Body of pancreas (tissue), 4 donors: ENCODE measurements around the gene MGLL. TPM values are rescaled to one million over a fixed set of nuclear protein-coding genes. Genes with fewer than 3 reads are reported as not detected.

ENCODE experiments used
- ATAC-seq: fragments of 150-250 bp; one replicate; pipeline ENCODE4 v1.9.1; 2016
- DNase-seq, 4 donors: peaks; one replicate each; pipeline ENCODE4 v3.0.0-alpha.2; 2019
- H3K27ac ChIP-seq, 4 donors: fragments of 200-600 bp; sonication (generic); 1 replicate in 3 of 4; 2 replicates in 1 of 4; pipeline versions ENCODE4 v1.5.1 to v1.6.1; 2016 to 2019; ENCODE audit warnings: mild to moderate bottlenecking in 1 of 4, mixed read lengths in 1 of 4, moderate library complexity in 1 of 4
- H3K27me3 ChIP-seq, 2 donors: fragments of 200-600 bp; sonication (generic); one replicate each; pipeline ENCODE4 v1.6.0; 2016; ENCODE audit warnings: mild to moderate bottlenecking in 1 of 2
- H3K36me3 ChIP-seq, 2 donors: fragments of 200-600 bp; sonication (generic); replicated peaks in 1 of 2; 2 replicates each; pipeline ENCODE4 v1.5.1; 2016; ENCODE audit warnings: low read depth in 2 of 2; ENCODE audit not compliant: insufficient read depth in 1 of 2
- H3K4me1 ChIP-seq: fragments of 200-600 bp; sonication (generic); one replicate; pipeline ENCODE4 v1.6.0; 2016
- H3K4me3 ChIP-seq, 2 donors: fragments of 200-600 bp; sonication (generic); 1 replicate in 1 of 2; 2 replicates in 1 of 2; pipeline ENCODE4 v1.5.1; 2016 to 2019
- H3K9me3 ChIP-seq, 3 donors: fragments of 200-600 bp; sonication (generic); 1 replicate in 2 of 3; 2 replicates in 1 of 3; pipeline ENCODE4 v1.5.1; 2016
- POLR2A ChIP-seq, 3 donors: fragments of 450-650 bp; IDR thresholded peaks; one replicate each; pipeline ENCODE4 v1.6.1; 2016; ENCODE audit warnings: antibody characterized with exemption in 3 of 3, mild to moderate bottlenecking in 2 of 3
- WGBS, 2 donors: methylation state at CpG; one replicate each; pipeline ENCODE4 v1.1.5; 2017; 5-methylcytosine and 5-hydroxymethylcytosine counted together
- intact Hi-C: fragments of 100-400 bp; cut with DNase I; formaldehyde crosslinking; loops from one replicate; pipeline ENCODE4 v1.15.1; 2023
- total RNA-seq, 2 donors: library from RNA; depleted of rRNA; stranded (reverse); fragments of >200 nt; gene quantifications; one replicate each; pipeline ENCODE4 v1.1.0, GENCODE V29; 2016
- TF ChIP-seq, protein P1 (sequence below), 7 experiments: fragments of 450-650 bp in 4 of 7; fragments of 200-600 bp in 3 of 7; sonication (generic) in 3 of 7; IDR thresholded peaks; one replicate each; pipeline ENCODE4 v1.5.1; 2016 to 2019; ENCODE audit warnings: antibody characterized with exemption in 7 of 7

Gene MGLL
- total RNA-seq, 2 donors from 2014 or later: 14.8 to 20.2 TPM

DNA sequence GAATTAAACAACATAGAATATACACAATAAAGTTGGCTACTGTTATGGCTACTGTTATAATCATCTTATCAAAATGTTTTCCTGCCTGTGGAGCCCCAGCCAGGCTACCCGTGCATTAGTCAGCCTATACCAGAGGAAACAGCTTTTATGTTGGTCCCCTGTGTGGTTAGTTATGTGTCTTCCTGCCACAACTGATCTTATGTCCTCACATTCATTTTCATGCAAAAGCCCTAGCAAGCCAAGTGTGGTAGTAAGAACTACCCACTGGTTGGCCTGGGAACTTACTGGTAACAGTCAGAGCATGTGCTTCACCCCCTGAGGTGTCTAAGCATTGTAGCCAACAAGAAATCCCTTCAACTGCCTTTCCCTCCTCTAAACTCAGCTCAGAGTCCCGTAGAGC is 21.8 kb downstream of the MGLL start:
- no peaks in the 10 kb centered on the region for H3K4me1 ChIP-seq
- no peaks in the 10 kb centered on the region for H3K9me3 ChIP-seq
- H3K4me3 ChIP-seq: no peak overlapping the region
- DNase-seq (no peak), ATAC-seq (no peak)
- no peak overlapping the region for H3K27ac ChIP-seq
- intact Hi-C loops: no loop called here
- no peak for TF ChIP-seq POLR2A (IDR thresholded peaks at IDR 0.05)
- TF ChIP-seq, protein P1, sequence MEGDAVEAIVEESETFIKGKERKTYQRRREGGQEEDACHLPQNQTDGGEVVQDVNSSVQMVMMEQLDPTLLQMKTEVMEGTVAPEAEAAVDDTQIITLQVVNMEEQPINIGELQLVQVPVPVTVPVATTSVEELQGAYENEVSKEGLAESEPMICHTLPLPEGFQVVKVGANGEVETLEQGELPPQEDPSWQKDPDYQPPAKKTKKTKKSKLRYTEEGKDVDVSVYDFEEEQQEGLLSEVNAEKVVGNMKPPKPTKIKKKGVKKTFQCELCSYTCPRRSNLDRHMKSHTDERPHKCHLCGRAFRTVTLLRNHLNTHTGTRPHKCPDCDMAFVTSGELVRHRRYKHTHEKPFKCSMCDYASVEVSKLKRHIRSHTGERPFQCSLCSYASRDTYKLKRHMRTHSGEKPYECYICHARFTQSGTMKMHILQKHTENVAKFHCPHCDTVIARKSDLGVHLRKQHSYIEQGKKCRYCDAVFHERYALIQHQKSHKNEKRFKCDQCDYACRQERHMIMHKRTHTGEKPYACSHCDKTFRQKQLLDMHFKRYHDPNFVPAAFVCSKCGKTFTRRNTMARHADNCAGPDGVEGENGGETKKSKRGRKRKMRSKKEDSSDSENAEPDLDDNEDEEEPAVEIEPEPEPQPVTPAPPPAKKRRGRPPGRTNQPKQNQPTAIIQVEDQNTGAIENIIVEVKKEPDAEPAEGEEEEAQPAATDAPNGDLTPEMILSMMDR (IDR thresholded peaks at IDR 0.05): no peak
- no peaks in the 10 kb centered on the region for H3K27me3 ChIP-seq
- 70 to 92% methylated on average over 2 of the region's 2 CpGs for WGBS, 2 donors
- H3K36me3 ChIP-seq: no peaks in the 10 kb centered on the region

DNA sequence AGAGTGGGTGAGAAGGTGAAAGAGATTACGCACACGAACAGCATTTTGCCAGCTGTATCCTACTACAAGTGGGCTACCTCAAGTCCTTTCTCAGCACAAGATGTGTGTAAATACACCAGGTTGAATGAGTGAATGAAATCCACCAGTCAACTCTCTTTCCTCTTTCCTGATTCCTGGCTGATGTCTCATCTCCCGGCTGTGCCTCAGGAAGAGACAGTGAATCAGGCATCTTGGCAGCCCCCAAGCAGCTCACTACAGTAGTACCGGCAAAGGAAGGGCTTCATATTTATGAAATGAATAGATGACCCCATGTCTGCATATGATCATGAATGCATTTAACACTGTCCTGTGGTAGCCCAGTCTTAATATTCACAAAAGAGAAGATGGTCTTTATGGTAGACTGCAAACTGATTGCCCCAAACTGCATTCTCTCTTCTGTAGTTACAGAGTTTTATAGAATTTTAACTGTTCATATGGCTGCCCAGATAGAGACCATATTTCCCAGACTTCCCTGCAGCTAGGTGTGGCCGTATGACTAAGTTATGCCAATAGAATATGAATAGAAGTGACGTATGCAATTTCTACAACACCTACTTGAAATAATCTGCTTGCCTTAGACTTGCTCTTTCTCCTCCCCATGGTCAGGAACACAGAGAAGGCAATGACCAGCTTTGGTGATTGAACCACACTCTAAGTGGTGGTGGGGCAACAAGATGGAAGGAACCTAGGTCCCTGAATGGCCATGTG is 22.7 kb downstream of the MGLL start:
- DNase-seq (no peak), ATAC-seq (no peak)
- 74 to 83% methylated on average over 6 of the region's 6 CpGs for WGBS, 2 donors
- no peak for TF ChIP-seq POLR2A (IDR thresholded peaks at IDR 0.05)
- TF ChIP-seq, protein P1 (IDR thresholded peaks at IDR 0.05): no peak
- H3K4me1 ChIP-seq: no peaks in the 10 kb centered on the region
- no peaks in the 10 kb centered on the region for H3K27me3 ChIP-seq
- no peaks in the 10 kb centered on the region for H3K9me3 ChIP-seq
- intact Hi-C loops: no loop called here
- H3K36me3 ChIP-seq: no peaks in the 10 kb centered on the region
- H3K27ac ChIP-seq: no peak overlapping the region
- no peak overlapping the region for H3K4me3 ChIP-seq

DNA sequence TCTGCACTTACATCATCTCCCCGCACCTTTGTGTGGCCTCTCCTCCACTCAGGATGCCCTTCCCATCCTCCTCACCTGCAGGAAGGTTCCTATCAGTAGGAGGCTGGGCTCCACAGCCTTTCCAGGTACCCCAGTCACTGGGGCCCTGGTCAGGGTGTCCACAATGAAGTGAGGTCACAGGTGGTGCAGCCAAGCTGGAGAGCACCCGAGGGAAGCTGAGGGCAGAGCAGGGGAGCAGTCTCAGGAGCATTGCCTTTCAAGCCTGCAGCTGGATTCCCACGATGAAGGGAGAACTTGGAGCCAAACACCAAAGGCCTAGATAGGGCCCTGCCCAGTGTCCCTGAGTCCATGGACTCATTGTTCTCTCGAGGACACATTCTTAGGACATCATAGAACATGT is 23.6 kb downstream of the MGLL start:
- H3K4me3 ChIP-seq: no peak overlapping the region
- TF ChIP-seq, protein P1 (IDR thresholded peaks at IDR 0.05): no peak
- TF ChIP-seq POLR2A (IDR thresholded peaks at IDR 0.05): no peak
- ATAC-seq: no peak
- no peaks in the 10 kb centered on the region for H3K9me3 ChIP-seq
- no peak for DNase-seq
- 73 to 81% methylated on average over 2 to 4 of the region's 4 CpGs for WGBS, 2 donors
- H3K4me1 ChIP-seq: no peaks in the 10 kb centered on the region
- intact Hi-C loops: no loop called here
- H3K27me3 ChIP-seq: no peaks in the 10 kb centered on the region
- no peaks in the 10 kb centered on the region for H3K36me3 ChIP-seq
- H3K27ac ChIP-seq: no peak overlapping the region

DNA sequence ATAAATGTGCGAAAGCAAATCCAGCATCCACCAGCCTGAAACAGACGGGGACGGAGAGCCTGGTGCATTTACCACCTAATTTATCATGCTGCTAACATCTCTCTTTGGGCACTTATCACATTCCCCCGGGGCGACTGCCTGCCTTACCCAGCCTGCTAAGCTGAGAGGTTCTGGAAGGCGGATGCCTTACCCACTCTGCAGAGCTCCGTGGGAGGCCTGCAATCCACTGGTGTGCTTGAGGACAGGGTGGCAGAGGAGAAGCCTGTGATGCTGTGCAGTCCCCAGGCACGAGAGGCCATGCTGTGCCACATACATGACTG is 25.5 kb downstream of the MGLL start:
- WGBS, 2 donors: 73 to 86% methylated on average over 4 to 8 of the region's 8 CpGs
- ATAC-seq (no peak), DNase-seq (no peak)
- no peak for TF ChIP-seq POLR2A (IDR thresholded peaks at IDR 0.05)
- TF ChIP-seq, protein P1 (IDR thresholded peaks at IDR 0.05): no peak
- H3K27ac ChIP-seq: no peak overlapping the region
- H3K9me3 ChIP-seq: no peaks in the 10 kb centered on the region
- H3K36me3 ChIP-seq: no peaks in the 10 kb centered on the region
- H3K4me1 ChIP-seq: no peaks in the 10 kb centered on the region
- H3K4me3 ChIP-seq: no peak overlapping the region
- no peaks in the 10 kb centered on the region for H3K27me3 ChIP-seq
- intact Hi-C loops: no loop called here
